HG02763 (cell line): ENCODE results near the gene AGAP1.

Experiments used
- ATAC-seq: cut with Tn5 transposase; IDR thresholded peaks from one replicate; pipeline ENCODE4 v1.9.1; 2021; ENCODE audit warnings: mild to moderate bottlenecking, moderate library complexity; ENCODE audit not compliant: unreplicated experiment

The AGAP1 gene

GRCh38 chr2:235564884-235565530, 71.2 kb downstream of the AGAP1 start:
- no peak for ATAC-seq

GRCh38 chr2:235566415-235566814, 72.6 kb downstream of the AGAP1 start:
- no peak for ATAC-seq

GRCh38 chr2:235566931-235567495, 73.2 kb downstream of the AGAP1 start:
- ATAC-seq = no peak

- no peak for ATAC-seq
Observed at GRCh38 chr2:235567842-235568241, 74.0 kb downstream of the AGAP1 start.

GRCh38 chr2:235568431-235568830, 74.6 kb downstream of the AGAP1 start:
- no peak for ATAC-seq

- no peak for ATAC-seq
Observed at GRCh38 chr2:235569837-235570236, 76.0 kb downstream of the AGAP1 start.

- ATAC-seq = no peak
Observed at GRCh38 chr2:235570256-235570655, 76.4 kb downstream of the AGAP1 start.

- no peak for ATAC-seq
Observed at GRCh38 chr2:235570966-235571692, 77.3 kb downstream of the AGAP1 start.

- no peak for ATAC-seq
Observed at GRCh38 chr2:235572592-235572991, 78.7 kb downstream of the AGAP1 start.

- no peak for ATAC-seq
Observed at GRCh38 chr2:235573331-235574221, 79.7 kb downstream of the AGAP1 start.

GRCh38 chr2:235575431-235575830, 81.6 kb downstream of the AGAP1 start:
- ATAC-seq = no peak

- ATAC-seq = no peak
Observed at GRCh38 chr2:235575904-235576303, 82.1 kb downstream of the AGAP1 start.

GRCh38 chr2:235576337-235576910, 82.6 kb downstream of the AGAP1 start:
- no peak for ATAC-seq

GRCh38 chr2:235577404-235578330, 83.8 kb downstream of the AGAP1 start:
- no peak for ATAC-seq

- no peak for ATAC-seq
Observed at GRCh38 chr2:235579128-235579527, 85.3 kb downstream of the AGAP1 start.

- ATAC-seq = no peak
Observed at GRCh38 chr2:235580426-235581157, 86.7 kb downstream of the AGAP1 start.

- no peak for ATAC-seq
Observed at GRCh38 chr2:235582081-235582686, 88.3 kb downstream of the AGAP1 start.

GRCh38 chr2:235582729-235583128, 88.9 kb downstream of the AGAP1 start:
- no peak for ATAC-seq

- ATAC-seq = no peak
Observed at GRCh38 chr2:235583144-235583543, 89.3 kb downstream of the AGAP1 start.
